ENCODE measurements around the gene EPB41L2. TPM values are rescaled to one million over a fixed set of nuclear protein-coding genes. Genes with fewer than 3 reads are reported as not detected.
A peak's percentile ranks its signal among the peaks of the same experiment; 100 is the strongest.

EPB41L2 gene
- total RNA-seq, 4 donors from 2014 or later = 104 to 317 (median 144) TPM

DNA sequence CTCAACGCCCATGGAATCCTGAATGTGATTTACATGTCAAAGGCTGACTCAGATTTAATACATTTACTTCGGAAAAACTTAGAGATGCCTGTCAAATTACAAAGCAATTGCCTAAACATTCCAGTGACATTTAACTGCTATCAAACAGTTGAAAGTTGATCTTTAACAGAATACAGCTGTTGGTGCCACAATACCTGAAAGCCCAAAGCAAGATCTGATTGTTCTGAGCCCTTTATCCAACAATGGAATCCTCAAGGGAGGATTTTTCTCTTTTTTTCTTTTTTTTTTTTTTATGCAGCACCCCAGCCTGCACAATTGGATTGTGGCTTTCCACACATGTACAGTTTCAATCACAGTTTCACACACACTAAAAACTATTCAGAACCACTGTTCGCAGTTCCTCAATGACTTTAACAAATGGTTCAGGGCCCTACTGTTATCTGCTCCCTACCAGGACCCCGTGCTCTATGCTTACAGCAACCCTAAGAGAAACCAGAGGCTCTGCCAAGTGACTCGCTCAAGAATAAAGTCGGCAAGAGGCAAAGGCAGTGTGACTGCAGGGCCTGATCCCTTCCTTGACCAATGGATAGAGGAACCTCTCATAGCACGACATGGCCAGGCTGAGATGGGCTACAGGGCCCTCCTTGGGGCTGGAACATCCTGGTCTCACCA is 33.3 kb downstream of the EPB41L2 start:
- ATAC-seq (ENCODE audit: low FRiP score) = no peak

DNA sequence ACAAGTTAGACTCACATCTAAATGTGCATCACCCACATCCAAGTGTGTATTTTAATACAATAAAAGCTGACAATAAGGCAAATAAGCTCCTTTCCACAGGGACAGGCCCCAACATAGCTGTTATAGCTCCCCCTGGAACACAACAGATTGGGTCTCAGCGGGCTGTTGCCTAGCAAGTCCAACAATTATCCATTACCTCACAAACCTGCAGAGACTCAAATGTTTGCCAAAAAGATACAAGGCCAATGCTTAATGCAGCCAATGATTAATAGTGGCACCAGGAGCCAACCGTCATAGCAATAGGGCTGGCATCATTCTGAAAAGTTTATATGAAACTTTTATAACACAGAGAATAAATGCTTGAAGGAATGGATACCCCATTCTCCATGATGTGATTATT is 35.7 kb downstream of the EPB41L2 start:
- DNase-seq (ENCODE audit: low spot score) (no peak), ATAC-seq (ENCODE audit: low FRiP score) (no peak)
- TF ChIP-seq, protein P1, sequence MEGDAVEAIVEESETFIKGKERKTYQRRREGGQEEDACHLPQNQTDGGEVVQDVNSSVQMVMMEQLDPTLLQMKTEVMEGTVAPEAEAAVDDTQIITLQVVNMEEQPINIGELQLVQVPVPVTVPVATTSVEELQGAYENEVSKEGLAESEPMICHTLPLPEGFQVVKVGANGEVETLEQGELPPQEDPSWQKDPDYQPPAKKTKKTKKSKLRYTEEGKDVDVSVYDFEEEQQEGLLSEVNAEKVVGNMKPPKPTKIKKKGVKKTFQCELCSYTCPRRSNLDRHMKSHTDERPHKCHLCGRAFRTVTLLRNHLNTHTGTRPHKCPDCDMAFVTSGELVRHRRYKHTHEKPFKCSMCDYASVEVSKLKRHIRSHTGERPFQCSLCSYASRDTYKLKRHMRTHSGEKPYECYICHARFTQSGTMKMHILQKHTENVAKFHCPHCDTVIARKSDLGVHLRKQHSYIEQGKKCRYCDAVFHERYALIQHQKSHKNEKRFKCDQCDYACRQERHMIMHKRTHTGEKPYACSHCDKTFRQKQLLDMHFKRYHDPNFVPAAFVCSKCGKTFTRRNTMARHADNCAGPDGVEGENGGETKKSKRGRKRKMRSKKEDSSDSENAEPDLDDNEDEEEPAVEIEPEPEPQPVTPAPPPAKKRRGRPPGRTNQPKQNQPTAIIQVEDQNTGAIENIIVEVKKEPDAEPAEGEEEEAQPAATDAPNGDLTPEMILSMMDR (IDR thresholded peaks at IDR 0.05) = no peak

More for the DNA sequence above, 33.3 kb downstream of the EPB41L2 start:
- TF ChIP-seq, protein P1 (IDR thresholded peaks at IDR 0.05) = no peak
- no peak for DNase-seq (ENCODE audit: low spot score)

DNA sequence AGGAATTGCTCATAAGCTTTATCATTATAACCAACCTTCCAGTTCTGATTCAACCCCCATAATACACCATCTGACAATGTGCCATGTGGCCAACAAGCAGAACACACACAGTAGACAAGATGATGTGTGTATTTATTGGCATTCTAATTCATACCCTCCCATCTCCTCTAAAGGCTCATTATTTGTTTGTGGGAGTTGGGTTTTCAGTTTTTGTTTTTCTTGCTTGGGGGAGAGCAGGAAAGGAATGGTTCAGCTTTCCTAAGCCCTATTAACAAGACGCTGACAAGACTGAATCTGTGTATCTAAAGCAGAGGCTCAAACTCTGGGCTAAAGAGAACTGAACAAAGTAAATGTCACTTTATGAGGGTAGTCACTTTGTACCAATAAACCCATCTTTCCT is 36.8 kb downstream of the EPB41L2 start:
- DNase-seq (ENCODE audit: low spot score) (no peak), ATAC-seq (ENCODE audit: low FRiP score) (no peak)
- TF ChIP-seq, protein P1 (IDR thresholded peaks at IDR 0.05) = no peak

DNA sequence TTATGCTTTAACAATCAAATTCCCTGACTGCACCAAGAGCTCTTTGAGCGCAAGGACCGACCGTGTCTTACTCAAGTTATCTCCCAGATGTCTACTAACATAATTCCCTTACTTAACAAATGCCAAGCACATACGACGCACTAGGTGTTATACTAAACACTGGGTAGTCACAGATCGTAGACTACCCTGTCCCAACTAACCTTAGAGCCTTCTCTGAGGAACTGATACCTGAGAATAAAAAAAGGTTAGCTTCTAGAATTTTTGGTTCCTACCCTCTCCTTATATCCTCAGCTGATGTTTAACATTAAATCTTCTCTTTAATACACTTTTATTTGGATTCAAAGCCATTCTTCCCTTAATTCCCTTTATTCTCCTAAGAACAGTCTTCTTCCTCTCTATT is 38.5 kb downstream of the EPB41L2 start:
- TF ChIP-seq, protein P1 (IDR thresholded peaks at IDR 0.05) = no peak
- DNase-seq (ENCODE audit: low spot score) = no peak

DNA sequence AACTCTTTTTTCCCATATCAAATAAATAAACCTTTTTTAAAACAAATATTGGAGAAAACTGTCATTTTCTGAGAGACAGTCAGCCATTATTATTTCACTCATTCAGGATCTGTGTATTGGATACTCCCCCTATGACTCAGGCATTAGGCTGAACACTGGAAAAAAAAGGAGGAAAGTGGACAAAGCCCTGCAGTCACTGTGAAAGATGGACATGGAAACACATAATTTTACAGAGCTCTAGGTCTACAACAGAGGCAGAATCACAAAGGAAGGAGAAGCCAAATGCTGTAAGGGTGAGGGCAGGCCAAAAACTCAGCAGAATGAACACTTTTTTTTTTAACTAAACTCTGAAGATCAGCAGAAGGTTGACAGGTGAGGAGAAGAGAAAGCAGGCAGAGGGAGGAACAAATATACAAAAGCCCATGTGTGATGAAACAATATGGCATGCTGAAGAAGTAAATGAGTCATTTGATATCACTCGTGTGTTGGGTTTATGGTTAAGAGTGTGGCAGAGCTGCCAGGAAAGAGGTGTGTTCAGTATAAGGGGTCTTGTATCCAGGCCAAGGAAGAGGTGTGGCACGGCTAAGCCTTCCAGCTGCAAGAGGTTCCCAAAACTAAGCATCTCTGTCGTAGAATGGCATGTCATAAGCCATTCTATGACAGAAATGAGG is 39.1 kb downstream of the EPB41L2 start:
- DNase-seq (ENCODE audit: low spot score) (no peak), ATAC-seq (ENCODE audit: low FRiP score) (peak; percentile 64)
- TF ChIP-seq, protein P1 (IDR thresholded peaks at IDR 0.05) = no peak

More for the DNA sequence above, 38.5 kb downstream of the EPB41L2 start:
- no peak for ATAC-seq (ENCODE audit: low FRiP score)

DNA sequence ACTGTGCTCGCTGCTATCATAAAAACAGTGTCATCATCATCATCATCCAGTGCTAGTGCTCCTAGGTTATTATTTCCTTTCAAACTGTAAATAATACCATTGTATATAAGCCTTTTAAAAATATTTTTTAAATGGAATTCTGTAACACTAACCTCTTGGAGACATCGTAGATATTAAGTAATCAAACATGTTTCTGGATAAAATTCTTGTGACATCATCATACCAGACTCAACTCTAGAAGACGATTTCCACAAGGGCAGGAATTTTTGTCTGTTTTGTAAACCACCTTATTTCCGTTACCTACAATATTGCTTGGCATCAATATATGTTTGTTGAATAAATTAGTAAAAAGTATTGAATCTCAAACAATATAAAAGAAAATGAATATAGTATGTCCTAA is 40.4 kb downstream of the EPB41L2 start:
- DNase-seq (ENCODE audit: low spot score) (no peak), ATAC-seq (ENCODE audit: low FRiP score) (no peak)
- TF ChIP-seq, protein P1 (IDR thresholded peaks at IDR 0.05) = no peak

DNA sequence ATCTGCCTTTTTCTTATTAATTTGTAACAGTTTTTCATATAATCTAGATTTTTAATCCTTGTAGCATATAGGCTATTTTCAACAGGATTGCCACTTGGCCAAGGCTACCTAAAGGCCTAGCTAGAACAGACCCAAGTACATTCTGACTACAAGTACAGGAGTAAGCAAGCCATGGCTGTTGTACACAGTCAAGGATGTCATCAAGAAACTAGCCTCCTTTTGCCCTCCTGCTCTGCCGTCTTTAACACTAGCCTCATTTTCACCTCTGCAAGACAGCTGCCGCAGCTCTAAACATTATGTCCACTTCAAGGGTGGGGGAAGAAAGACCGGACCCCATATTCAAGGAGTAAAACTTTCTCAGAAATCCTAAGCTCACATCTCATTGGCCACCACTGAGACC is 45.1 kb downstream of the EPB41L2 start:
- DNase-seq (ENCODE audit: low spot score) = no peak
- no peak for ATAC-seq (ENCODE audit: low FRiP score)
- TF ChIP-seq, protein P1 (IDR thresholded peaks at IDR 0.05) = no peak

All from omental fat pad (tissue), 4 donors.